ENCODE results near the gene PLXNA4.

DNA sequence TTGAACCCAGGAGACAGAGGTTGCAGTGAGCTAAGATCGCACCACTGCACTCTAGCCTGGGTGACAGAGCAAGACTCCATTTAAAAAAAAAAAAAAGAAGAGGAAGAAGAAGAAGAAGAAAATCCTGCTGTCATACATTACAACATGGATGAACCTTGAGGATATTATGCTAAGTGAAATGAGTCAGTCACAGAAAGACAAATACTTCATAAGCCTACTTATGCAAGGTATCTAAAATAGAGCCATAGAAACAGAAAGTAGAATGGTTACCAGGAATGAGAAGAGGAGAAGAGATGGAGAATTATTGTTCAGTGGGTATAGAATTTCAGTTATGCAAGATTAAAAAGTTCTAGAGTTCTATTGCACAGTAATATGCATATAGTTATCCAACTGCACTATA, 466.5 kb downstream of the PLXNA4 start:
- no peak for TF ChIP-seq POLR2A (IDR thresholded peaks at IDR 0.05; ENCODE audit: low read depth, low read length)
- no peak for TF ChIP-seq POLR2AphosphoS5 (IDR thresholded peaks at IDR 0.05; ENCODE audit: low read depth, low read length)
- TF ChIP-seq POU2F2 (IDR thresholded peaks at IDR 0.05; ENCODE audit: low read depth, low read length), result no peak
- no peak for TF ChIP-seq SPI1 (IDR thresholded peaks at IDR 0.05; ENCODE audit: low read depth, low read length)
- no peak for TF ChIP-seq TAF1 (IDR thresholded peaks at IDR 0.05; ENCODE audit: low read depth, low read length)
